Measurements from ENCODE around the gene B3GALNT2. TPM values are rescaled to one million over a fixed set of nuclear protein-coding genes. Genes with fewer than 3 reads are reported as not detected.
A peak's percentile ranks its signal among the peaks of the same experiment; 100 is the strongest.
"Not testable (repeated sequence)": the region's sequence is repeated elsewhere in the genome, so short reads cannot be mapped to it uniquely, and the experiment has no call there.

B3GALNT2 gene
- polyA plus RNA-seq, 3 donors: 18.8 to 27.2 (median 26.4) TPM

DNA sequence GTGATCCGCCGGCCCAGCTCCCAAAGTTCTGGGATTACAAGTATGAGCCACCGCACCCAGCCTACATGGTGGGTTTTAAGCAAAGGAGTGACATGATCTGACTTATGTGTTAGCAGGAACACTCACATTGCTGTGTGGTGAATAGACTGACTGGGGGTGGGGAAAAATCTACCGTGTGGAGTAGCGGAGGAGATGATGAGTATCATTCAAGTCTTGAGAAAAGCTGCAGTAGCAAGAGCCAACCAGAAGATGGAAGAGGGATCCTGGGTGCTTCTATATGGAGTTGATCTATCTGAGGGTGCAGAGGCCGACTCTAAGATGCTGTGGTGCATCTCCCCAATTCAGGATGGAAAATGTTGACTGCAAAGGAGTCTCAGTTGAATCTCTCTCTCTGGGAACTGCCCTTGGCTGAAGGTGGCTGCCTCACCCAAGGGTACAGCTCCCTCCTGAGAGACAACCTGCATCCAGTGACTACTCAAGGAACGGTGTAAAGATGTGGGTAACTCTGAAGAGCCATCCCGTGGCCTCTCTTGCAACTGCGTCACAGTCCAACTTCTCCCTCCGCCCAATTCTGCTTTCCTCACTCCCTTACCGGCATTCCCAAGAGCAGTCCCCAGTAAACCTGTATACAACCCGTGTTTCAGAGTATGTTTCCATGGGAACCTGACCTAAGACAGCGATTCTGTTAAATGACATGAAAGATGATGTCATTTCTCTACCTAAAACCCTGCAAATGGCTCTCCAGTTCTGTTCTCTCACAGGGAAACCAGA, 7.4 kb upstream of the B3GALNT2 start:
- DNase-seq (ENCODE audit: extremely low read depth in 1 of 11, low read depth in 9 of 11, low spot score in 4 of 11): no peak

DNA sequence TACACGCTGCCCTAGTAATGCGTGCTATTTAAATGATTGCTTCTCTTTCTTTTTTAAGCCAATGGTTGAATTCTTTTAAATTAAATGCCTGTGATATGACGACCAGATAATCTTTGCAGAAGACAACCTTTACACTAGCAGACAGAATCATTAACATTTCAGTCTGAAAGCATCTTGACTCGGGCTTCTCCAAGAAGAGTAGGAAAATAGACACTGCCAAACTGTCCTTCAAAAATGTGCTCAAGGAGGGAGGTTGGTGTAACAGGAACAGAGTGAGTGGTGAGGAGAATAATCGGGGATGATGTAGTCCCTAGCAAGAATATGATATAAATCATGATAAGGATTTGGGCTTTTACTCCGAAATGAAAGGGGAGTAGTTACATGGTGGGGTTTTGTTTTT, 6.6 kb upstream of the B3GALNT2 start:
- no peak for DNase-seq (ENCODE audit: extremely low read depth in 1 of 11, low read depth in 9 of 11, low spot score in 4 of 11)

- DNase-seq (ENCODE audit: extremely low read depth in 1 of 11, low read depth in 9 of 11, low spot score in 4 of 11): no peak
Measured at GRCh38 chr1:235507623-235508022, 3.4 kb upstream of the B3GALNT2 start.

- peak; percentile 96 to 100 (median 99) for DNase-seq (ENCODE audit: extremely low read depth in 1 of 11, low read depth in 9 of 11, low spot score in 4 of 11)
Measured at GRCh38 chr1:235504494-235505222, 406 bp upstream of the B3GALNT2 start.

DNA sequence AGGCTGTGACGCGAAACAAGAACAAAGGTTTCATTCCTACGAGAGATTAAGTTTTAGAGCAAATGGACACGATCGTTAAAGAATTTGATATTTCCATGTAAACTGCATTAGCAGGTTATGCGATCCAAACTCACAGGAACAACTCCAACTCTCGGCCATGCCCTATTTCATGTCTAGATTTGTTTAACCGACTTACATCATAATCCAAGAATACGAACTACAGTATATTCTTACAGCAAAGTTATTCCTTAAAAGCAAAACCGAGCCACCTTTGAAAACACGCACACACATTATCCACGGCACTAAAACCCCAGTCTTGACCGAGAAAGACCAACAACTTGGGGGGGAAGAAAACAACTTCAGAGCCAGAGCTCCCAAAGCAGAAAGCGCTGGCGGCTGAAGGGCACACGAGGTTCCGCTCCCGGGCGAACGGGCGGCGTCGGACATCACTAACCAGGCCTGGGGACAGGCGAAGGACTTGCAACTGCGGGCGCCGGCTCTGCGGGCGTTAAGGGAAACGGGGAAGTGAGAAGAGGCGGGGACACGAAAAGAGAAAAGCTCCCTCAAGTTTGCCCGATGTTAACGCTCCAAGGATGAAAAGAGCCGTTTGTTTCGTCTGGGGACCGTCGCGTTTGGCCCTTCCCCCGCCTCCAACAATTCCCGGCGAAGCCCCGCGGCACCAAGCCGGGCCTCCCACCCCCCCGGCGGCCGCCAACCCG, 690 bp downstream of the B3GALNT2 start:
- DNase-seq (ENCODE audit: extremely low read depth in 1 of 11, low read depth in 9 of 11, low spot score in 4 of 11): peak; percentile 8 to 65 (median 44)

- DNase-seq (ENCODE audit: extremely low read depth in 1 of 11, low read depth in 9 of 11, low spot score in 4 of 11): peak in 10 of 11 donors; percentile 24 to 59 (median 33)
Measured at GRCh38 chr1:235502601-235503402, 1.4 kb downstream of the B3GALNT2 start.

- DNase-seq (ENCODE audit: extremely low read depth in 1 of 11, low read depth in 9 of 11, low spot score in 4 of 11): no peak
Measured at GRCh38 chr1:235500971-235501540, 3.2 kb downstream of the B3GALNT2 start.

- DNase-seq (ENCODE audit: extremely low read depth in 1 of 11, low read depth in 9 of 11, low spot score in 4 of 11): no peak
Measured at GRCh38 chr1:235495551-235495950, 8.7 kb downstream of the B3GALNT2 start.

- DNase-seq (ENCODE audit: extremely low read depth in 1 of 11, low read depth in 9 of 11, low spot score in 4 of 11): no peak
Measured at GRCh38 chr1:235495030-235495429, 9.2 kb downstream of the B3GALNT2 start.

DNA sequence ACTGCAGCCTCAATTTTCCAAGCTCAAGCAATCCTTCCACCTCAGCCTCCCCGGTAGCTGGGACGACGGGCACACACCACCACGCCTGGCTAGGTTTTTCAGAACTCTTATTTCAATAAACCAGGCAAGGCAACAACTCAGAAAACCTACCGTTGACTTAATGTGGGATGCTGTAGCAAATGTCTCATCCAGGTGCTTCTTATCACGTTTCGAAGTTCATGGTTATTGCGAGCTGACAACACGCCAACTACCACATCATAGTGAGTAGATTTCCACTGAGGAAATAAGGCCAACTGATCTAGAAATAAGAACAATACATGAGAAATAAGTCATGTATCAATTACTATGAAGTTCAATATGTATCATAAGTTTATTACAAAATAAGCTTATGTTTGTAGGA, 9.7 kb downstream of the B3GALNT2 start:
- DNase-seq (ENCODE audit: extremely low read depth in 1 of 11, low read depth in 9 of 11, low spot score in 4 of 11): no peak

DNA sequence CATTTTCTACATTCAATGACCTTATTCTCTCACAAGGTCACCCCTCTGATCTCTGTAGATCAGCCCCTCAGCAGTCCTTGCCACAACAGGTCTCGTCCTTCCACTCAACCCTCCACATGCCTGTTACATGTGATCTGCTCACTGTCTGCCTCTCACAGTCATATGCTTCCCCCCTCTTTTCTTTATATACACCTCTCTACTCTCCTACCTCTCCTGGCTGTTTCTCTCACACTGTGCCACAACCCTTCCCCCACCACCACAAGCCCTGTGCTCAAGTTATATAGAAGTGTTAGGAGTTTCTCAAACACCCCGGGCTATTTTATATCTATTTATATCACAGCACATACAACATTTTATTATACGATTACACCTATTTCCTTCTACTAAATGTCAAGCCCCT, 12.6 kb downstream of the B3GALNT2 start:
- no peak for DNase-seq (ENCODE audit: extremely low read depth in 1 of 11, low read depth in 9 of 11, low spot score in 4 of 11)

DNA sequence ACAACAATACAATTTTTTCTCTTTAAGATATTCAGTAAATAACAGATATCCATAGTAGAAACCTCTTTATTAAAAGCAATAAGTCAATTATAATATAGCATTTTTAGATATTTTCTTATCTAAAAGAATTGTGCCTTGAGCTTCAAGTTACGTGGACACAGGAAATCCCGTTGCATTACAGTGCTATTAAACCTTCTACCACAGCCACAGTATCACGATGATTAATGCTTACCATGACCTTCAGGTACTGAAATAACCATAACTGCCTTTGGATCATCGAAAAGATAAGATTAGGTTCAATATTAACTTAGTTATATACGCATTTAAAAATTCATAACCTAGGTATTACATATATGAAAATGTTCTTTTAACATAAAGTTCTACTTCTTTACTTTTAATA, 17.9 kb downstream of the B3GALNT2 start:
- DNase-seq (ENCODE audit: extremely low read depth in 1 of 11, low read depth in 9 of 11, low spot score in 4 of 11): no peak

GRCh38 chr1:235485558-235485957, 18.7 kb downstream of the B3GALNT2 start:
- no peak for DNase-seq (ENCODE audit: extremely low read depth in 1 of 11, low read depth in 9 of 11, low spot score in 4 of 11)

- no peak for DNase-seq (ENCODE audit: extremely low read depth in 1 of 11, low read depth in 9 of 11, low spot score in 4 of 11)
Measured at GRCh38 chr1:235483090-235483489, 21.2 kb downstream of the B3GALNT2 start.

DNA sequence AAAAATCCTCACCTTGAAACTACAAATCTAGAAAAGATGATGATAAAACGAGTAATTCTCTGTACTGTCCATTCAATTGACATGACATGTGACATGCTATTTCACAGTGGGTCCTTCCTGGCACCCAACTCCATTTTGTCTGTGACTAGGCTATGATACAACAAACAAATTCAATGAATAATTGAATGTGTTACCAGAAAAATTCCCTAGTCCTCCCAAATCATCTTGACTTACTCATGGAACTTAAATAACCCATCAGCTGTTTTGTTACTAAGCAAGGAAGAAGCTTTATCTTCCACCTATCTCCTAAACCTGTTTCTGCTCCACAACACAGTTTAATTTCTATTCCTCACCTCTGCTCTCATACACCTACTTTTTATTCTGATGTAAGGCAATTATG, 30.4 kb downstream of the B3GALNT2 start:
- no peak for DNase-seq (ENCODE audit: extremely low read depth in 1 of 11, low read depth in 9 of 11, low spot score in 4 of 11)

DNA sequence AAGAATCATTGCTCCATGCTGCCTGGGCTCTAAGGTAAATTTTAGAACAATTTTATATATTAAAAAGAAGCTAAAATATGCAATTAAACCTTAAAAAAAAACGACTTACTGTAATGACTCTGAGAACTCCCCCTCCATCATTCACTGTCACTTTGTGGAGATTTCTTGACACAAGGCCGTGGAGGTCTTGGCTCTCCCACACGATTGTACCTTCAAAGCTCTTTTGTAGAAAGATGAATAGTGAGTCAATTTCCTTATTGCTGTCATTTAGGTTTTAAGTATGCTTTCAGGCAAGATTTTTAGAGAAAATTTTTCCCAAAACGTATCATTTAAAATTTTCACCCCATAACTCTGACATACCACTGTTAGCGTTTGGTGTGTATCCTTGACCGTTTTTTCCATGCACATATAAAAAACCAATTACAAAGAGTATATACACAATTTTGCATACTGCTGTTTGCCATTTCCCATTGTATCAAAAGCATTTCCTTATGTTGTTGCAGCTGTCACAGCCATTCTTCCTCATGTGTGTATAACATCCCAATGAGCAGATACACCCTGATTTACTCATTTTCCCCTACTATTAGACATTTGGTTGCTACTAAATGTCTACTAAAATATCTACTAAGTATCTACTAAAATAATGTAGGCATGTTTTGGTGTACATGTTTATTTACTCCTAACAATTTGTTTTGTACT, 33.4 kb downstream of the B3GALNT2 start:
- DNase-seq (ENCODE audit: extremely low read depth in 1 of 11, low read depth in 9 of 11, low spot score in 4 of 11): no peak

- not testable (repeated sequence) for DNase-seq (ENCODE audit: extremely low read depth in 1 of 11, low read depth in 9 of 11, low spot score in 4 of 11)
Measured at GRCh38 chr1:235469897-235470296, 34.4 kb downstream of the B3GALNT2 start.

DNA sequence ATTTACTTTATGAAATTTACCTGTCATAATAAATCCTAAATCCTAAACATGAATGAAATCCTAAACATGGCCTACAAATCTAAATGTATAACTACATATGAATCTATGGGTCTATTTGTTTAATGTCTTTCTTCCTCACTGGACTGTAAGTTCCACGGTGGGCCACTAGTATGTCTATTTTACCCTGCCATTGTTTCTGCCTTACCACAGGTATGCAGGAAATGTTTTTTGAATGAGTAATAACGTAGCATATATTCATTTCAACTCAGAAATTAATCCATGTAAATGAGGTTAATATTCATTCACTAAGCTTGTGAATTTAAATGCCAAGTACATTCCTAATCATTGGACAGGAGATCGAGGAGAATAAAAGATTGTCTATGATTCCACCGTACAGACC, 35.3 kb downstream of the B3GALNT2 start:
- DNase-seq (ENCODE audit: extremely low read depth in 1 of 11, low read depth in 9 of 11, low spot score in 4 of 11): no peak

Data from renal cortex interstitium (tissue), 11 donors.